MM.1S (cell line): Measurements from ENCODE around the gene CMPK1.

ENCODE experiments used
- EZH2 ChIP-seq: fragments of 300-600 bp; sonication (generic); optimal IDR thresholded peaks from 2 replicates; pipeline ENCODE3; 2017; ENCODE audit warnings: low read depth, mild to moderate bottlenecking, antibody characterized with exemption, low read length, mixed read lengths
- TF ChIP-seq, protein P1 (sequence below): fragments of 300-600 bp; sonication (generic); IDR thresholded peaks from 2 replicates; pipeline ENCODE4 v1.5.1; 2016; ENCODE audit warnings: antibody characterized with exemption, low read length, mixed read lengths

DNA sequence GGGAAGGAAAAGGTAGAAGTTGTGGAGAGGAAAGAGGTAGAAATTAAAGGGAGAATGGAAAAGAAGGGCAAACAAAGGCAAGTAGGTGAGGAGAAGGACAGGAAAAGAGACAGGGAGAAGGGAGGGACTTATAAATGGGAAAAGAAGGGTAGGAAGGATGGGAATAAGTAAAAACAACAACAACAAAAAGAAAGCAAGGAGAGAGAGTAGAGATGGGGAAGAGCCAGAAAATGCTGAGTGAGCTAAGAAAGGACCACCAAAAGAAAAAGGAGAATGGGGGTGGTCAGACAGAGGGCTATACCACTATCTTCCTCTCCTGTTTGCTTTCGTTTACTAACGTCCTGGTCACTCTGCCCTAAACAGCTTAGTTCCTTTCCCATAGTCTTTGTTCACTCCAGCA is 1.7 kb upstream of the CMPK1 start:
- TF ChIP-seq EZH2: no peak
- TF ChIP-seq, protein P1, sequence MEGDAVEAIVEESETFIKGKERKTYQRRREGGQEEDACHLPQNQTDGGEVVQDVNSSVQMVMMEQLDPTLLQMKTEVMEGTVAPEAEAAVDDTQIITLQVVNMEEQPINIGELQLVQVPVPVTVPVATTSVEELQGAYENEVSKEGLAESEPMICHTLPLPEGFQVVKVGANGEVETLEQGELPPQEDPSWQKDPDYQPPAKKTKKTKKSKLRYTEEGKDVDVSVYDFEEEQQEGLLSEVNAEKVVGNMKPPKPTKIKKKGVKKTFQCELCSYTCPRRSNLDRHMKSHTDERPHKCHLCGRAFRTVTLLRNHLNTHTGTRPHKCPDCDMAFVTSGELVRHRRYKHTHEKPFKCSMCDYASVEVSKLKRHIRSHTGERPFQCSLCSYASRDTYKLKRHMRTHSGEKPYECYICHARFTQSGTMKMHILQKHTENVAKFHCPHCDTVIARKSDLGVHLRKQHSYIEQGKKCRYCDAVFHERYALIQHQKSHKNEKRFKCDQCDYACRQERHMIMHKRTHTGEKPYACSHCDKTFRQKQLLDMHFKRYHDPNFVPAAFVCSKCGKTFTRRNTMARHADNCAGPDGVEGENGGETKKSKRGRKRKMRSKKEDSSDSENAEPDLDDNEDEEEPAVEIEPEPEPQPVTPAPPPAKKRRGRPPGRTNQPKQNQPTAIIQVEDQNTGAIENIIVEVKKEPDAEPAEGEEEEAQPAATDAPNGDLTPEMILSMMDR: no peak
